ENCODE results near the gene FHDC1.

DNA sequence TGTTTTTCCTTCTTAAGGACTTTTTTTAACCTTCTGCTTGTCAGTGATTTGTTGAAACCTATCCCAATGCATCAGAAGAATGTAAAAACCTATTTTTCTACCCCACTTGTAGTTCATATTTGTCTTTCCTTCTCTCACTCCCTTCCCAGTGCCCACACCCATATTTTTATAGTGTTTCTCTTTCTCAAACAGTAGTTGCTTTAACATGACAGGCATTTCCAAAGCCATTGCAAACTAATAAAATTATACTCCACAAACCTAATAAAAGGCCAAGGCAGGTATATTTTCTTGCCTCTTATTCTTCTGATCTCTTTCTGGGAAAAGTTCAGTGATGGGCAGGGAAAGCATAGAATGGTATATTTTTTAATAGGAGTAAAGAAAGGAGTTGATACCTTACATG lies 35.7 kb upstream of the FHDC1 start:
- TF ChIP-seq TEAD4 (IDR thresholded peaks at IDR 0.05) (no peak), ZBTB7A (IDR thresholded peaks at IDR 0.05; ENCODE audit: low read depth) (no peak), REST (IDR thresholded peaks at IDR 0.05; ENCODE audit: low read depth) (no peak), TAF1 (IDR thresholded peaks at IDR 0.05; ENCODE audit: low read depth) (no peak)
- TF ChIP-seq, protein P1, sequence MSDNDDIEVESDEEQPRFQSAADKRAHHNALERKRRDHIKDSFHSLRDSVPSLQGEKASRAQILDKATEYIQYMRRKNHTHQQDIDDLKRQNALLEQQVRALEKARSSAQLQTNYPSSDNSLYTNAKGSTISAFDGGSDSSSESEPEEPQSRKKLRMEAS (IDR thresholded peaks at IDR 0.05) = no peak

All from Ishikawa (cell line).